HUES48 (cell line): ENCODE results near the gene SMYD5.

Experiments
- H3K27ac ChIP-seq: one replicate; pipeline ENCODE4 v1.7.0; 2013; ENCODE audit warnings: low read depth, low read length, inconsistent platforms
- H3K27me3 ChIP-seq: 2 replicates; pipeline ENCODE4 v1.6.1; 2013; ENCODE audit warnings: mild to moderate bottlenecking, low read length; ENCODE audit not compliant: control insufficient read depth, insufficient read depth
- H3K36me3 ChIP-seq: 2 replicates; pipeline ENCODE4 v1.6.1; 2013; ENCODE audit warnings: low read length; ENCODE audit not compliant: control insufficient read depth, insufficient read depth
- H3K4me1 ChIP-seq: 2 replicates; pipeline ENCODE4 v1.6.1; 2013; ENCODE audit warnings: mild to moderate bottlenecking, low read length; ENCODE audit not compliant: control insufficient read depth, insufficient read depth
- H3K4me3 ChIP-seq: 2 replicates; pipeline ENCODE4 v1.5.1; 2013; ENCODE audit warnings: mild to moderate bottlenecking, low read depth, low read length
- H3K9ac ChIP-seq: 2 replicates; pipeline ENCODE4 v1.6.1; 2013; ENCODE audit warnings: mild to moderate bottlenecking, low read depth, low read length, moderate library complexity
- H3K9me3 ChIP-seq: 2 replicates; pipeline ENCODE4 v1.6.1; 2013; ENCODE audit warnings: low read length; ENCODE audit not compliant: control insufficient read depth, insufficient read depth

SMYD5 gene

DNA sequence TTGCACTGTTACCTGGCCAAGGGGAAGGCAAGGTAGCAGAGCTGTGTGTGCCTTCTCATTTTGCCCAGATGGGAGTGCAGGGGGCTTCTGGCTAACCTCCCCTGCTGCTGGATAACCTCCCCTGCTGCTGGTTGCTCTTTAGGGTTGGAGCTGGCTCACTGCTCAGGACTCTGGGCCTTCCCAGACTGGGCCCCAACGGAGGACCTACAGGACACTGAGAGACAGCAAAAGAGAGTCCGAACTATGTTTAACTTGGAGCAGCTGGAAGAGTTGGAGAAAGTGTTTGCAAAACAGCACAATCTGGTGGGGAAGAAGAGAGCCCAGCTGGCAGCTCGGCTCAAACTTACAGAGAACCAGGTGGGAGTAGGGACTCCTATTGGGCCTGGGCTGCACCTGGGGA is 5.8 kb upstream of the SMYD5 start:
- H3K27me3 ChIP-seq, result peaks cover 17% of the 10 kb centered on the region
- no peak overlapping the region for H3K27ac ChIP-seq
- H3K9ac ChIP-seq, result no peak overlapping the region
- no peaks in the 10 kb centered on the region for H3K36me3 ChIP-seq
- no peaks in the 10 kb centered on the region for H3K4me1 ChIP-seq
- H3K4me3 ChIP-seq, result no peak overlapping the region
- H3K9me3 ChIP-seq, result no peaks in the 10 kb centered on the region

DNA sequence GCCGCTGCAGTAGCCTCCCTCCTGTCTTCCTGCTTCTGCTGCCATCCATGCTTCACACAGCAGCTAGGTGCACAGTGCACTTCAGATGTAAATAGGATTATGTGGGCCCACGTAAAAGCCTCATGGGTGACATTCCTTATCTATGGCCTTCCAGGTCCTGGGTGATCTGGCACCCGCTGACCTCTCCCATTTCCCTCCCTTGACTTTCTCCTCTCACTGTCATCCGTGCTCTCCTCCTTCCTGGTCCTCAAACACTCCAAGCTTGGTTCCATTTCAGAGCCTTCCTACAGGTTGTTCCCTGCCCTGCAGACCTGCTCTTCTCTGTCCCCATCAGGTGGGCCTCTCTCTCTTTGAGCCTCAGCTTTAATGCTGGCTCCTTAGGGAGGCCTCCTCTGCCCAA is 4.0 kb upstream of the SMYD5 start:
- Histone ChIP-seq H3K4me3 (no peak overlapping the region), H3K9ac (no peak overlapping the region), H3K36me3 (no peaks in the 10 kb centered on the region)

DNA sequence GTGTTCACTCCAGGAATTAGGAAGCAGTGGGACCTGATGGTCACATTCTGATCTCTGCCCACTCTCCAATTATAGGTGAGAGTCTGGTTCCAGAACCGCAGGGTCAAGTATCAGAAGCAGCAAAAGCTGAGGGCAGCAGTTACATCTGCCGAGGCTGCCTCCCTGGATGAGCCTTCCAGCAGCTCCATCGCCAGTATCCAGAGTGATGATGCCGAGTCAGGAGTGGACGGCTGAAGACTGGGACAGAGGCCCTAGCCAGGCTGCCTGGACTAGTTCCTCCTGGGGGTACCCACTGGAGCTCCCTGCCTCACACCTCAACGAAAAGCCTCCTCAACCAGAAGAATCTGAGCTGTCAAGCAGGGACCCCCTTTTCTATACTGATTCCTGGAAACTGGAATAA is 3.3 kb upstream of the SMYD5 start:
- H3K9ac ChIP-seq, result no peak overlapping the region
- H3K27ac ChIP-seq, result no peak overlapping the region
- 0 out of 2 replicates have a peak, but pooled peaks cover 8% of the 10 kb centered on the region for H3K4me1 ChIP-seq
- H3K4me3 ChIP-seq, result no peak overlapping the region
- H3K9me3 ChIP-seq, result no peaks in the 10 kb centered on the region
- no peaks in the 10 kb centered on the region for H3K36me3 ChIP-seq
- H3K27me3 ChIP-seq, result no peaks in the 10 kb centered on the region; the same call in 1 of the 2 replicates

More for the DNA sequence above, 4.0 kb upstream of the SMYD5 start:
- no peaks in the 10 kb centered on the region for H3K9me3 ChIP-seq
- H3K27me3 ChIP-seq, result peaks cover 1% of the 10 kb centered on the region
- H3K4me1 ChIP-seq, result 0 out of 2 replicates have a peak, but pooled peaks cover 4% of the 10 kb centered on the region
- no peak overlapping the region for H3K27ac ChIP-seq

DNA sequence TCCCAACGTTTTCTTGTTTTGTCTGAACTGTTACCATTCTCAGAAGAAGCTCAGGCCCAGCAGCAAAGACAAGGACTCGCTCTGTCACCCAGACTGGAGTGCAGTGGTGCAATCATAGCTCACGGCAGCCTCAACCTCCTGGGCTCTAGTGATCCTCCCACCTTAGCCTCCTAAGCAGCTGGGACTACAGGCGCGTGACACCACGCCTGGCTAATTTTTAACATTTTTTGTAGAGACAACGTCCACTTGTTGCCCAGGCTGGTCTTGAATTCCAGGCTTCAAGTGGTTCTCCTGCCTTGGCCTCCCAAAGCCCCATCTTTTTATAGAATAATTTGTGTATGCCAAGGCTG is 2.0 kb upstream of the SMYD5 start:
- Histone ChIP-seq H3K36me3 (no peaks in the 10 kb centered on the region), H3K9me3 (no peaks in the 10 kb centered on the region), H3K4me3 (no peak overlapping the region), H3K27me3 (no peaks in the 10 kb centered on the region; the same call in 1 of the 2 replicates), H3K4me1 (0 out of 2 replicates have a peak, but pooled peaks cover 8% of the 10 kb centered on the region), H3K9ac (no peak overlapping the region), H3K27ac (peak overlapping the region; percentile 34)

DNA sequence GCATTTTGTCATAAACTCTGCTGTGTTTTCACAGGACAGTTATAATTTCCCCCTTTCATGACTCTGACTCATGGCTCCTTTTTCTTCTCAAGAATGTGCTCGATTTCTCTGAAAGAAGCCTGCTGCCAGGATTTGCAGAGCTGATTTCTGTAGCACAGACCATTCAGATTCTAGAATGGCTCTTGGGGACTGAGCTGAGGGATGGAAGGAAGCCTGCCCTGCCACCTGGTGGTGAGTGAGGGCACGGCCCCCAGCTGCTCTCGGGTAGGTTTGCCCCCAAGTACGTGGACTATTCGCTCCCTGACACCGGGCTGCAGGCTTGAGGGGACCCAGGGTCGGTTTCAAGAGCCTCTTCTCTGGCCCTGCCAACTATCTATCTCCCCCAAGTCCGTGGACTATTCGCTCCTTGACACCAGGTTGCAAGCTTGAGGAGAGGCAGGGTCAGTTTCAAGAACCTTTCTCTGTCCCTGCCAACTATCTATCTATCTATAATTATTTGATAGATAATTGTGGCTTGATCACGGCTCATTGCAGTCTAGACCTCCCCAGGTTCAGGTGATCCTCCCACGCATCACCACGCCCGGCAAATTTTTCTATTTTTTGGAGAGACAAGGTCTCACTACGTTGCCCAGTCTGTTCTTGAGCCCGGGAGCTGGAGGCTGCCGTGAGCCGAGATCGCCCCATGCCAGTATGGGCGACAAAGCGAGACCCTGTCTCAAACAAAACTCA is 1.4 kb upstream of the SMYD5 start:
- Histone ChIP-seq H3K4me1 (peaks cover 12% of the 10 kb centered on the region; the same call in 1 of the 2 replicates), H3K9me3 (no peaks in the 10 kb centered on the region), H3K27ac (no peak overlapping the region), H3K9ac (no peak overlapping the region), H3K36me3 (no peaks in the 10 kb centered on the region), H3K4me3 (no peak overlapping the region), H3K27me3 (no peaks in the 10 kb centered on the region; the same call in 1 of the 2 replicates)

DNA sequence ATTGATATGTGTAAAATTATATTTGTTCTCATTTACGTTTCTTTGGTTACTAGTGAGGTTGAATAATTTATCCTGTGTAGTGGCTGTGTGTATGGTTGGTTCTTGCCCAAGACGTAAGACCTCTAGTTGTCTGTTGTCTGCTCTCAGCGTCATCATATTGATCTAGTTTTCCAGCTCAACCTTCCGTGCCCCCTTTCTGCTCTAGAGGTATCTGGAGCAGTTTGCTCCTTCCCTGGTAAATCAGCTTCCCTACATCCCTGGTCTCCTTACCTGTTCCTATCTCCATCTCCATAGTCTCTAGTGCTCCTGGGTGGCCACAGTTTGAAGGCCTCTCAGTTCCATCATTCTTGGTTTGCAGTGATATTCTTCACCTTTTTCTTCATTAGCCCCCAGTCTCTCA is 1.2 kb downstream of the SMYD5 start:
- peak overlapping the region; percentile 97 for H3K4me3 ChIP-seq

DNA sequence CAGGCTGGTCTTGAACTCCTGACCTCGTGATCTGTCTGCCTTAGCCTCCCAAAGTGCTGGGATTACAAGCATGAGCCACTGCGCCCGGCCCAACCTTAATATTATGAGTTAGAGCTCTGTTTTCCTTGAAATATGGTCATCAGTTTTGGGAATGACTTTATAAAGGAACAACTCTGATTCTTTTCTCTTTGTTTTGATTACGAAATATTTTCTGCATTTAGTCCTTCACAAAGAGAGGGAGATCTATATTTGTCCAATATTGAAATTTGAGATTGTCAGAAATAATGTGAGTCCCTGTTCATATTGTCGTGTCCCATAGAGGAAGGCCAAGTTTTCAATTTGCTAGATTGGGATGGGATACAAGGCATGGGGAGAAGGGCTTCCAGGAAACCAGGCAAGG is 3.1 kb downstream of the SMYD5 start:
- no peaks in the 10 kb centered on the region for H3K27me3 ChIP-seq
- H3K9ac ChIP-seq, result no peak overlapping the region
- no peaks in the 10 kb centered on the region for H3K9me3 ChIP-seq
- no peak overlapping the region for H3K27ac ChIP-seq
- peaks cover 16% of the 10 kb centered on the region; the same call in 1 of the 2 replicates for H3K4me1 ChIP-seq
- peaks cover 30% of the 10 kb centered on the region for H3K36me3 ChIP-seq
- H3K4me3 ChIP-seq, result no peak overlapping the region

More for the DNA sequence above, 1.2 kb downstream of the SMYD5 start:
- Histone ChIP-seq H3K27ac (no peak overlapping the region), H3K4me1 (peaks cover 16% of the 10 kb centered on the region; the same call in 1 of the 2 replicates), H3K36me3 (peaks cover 12% of the 10 kb centered on the region; the same call in 1 of the 2 replicates), H3K9ac (no peak overlapping the region), H3K9me3 (no peaks in the 10 kb centered on the region), H3K27me3 (no peaks in the 10 kb centered on the region)

DNA sequence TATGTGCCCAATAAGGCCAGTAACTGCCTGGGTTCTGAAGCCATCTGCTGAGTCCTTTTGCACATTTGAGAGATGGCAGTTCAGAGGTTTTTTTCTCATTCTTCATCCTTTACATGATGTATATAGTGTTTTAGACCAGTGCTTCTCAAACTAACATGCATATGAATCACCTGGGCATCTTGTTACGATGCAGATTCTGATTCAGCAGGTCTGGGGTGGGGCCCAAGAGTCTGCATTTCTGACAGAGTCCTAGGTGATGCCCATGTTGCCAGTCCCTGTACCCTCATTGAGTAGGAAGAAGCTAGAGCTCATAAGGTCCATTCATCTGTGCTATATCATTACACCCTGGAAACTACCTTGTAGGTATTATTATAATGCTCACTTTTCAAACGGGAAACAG is 3.8 kb downstream of the SMYD5 start:
- Histone ChIP-seq H3K9me3 (no peaks in the 10 kb centered on the region), H3K4me3 (no peak overlapping the region), H3K9ac (no peak overlapping the region), H3K36me3 (peaks cover 37% of the 10 kb centered on the region), H3K27ac (no peak overlapping the region), H3K27me3 (no peaks in the 10 kb centered on the region), H3K4me1 (peaks cover 16% of the 10 kb centered on the region; the same call in 1 of the 2 replicates)

DNA sequence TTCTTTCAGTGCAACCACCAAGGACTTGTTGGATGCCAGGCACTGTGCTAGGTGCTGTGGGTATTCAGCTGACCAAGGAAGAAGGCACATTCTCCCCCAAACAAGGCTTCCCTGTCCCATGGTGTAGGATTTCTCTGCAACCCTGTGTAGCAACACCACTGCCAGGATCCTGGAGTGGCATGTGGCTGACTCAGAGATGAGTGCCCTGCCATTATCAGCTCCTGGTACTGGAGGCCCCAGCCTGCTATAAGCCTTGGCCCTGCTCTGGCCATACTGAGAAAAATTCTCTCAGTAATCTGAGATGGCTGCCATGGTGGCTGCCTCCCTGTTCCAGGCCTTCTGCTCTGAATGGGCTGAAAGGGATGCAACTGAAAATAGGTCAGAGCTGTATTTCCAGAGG is 4.3 kb downstream of the SMYD5 start:
- H3K9me3 ChIP-seq, result no peaks in the 10 kb centered on the region
- H3K27me3 ChIP-seq, result no peaks in the 10 kb centered on the region
- peaks cover 16% of the 10 kb centered on the region; the same call in 1 of the 2 replicates for H3K4me1 ChIP-seq
- no peak overlapping the region for H3K9ac ChIP-seq
- no peak overlapping the region for H3K4me3 ChIP-seq
- peaks cover 41% of the 10 kb centered on the region for H3K36me3 ChIP-seq
- H3K27ac ChIP-seq, result no peak overlapping the region

DNA sequence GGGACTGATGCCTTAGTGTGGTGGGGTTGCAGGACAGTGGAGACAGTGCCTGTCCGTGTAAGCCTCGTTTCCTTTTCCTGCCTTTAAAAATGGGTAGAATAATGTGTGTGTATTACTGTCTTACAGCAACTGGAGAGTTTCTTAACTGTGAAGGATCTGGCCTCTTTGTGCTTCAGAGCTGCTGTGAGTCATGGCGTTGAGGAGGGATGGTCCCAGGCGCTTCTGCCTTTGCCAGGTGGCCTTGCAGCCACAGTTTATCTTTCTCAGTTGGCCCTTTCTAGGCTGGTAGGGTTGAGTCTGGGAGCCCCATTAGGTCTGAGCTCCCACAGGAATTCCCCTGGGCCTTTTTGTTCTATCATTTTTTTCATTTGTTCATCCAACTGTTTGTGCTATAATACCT is 9.8 kb downstream of the SMYD5 start:
- no peaks in the 10 kb centered on the region for H3K27me3 ChIP-seq
- H3K9me3 ChIP-seq, result no peaks in the 10 kb centered on the region
- H3K9ac ChIP-seq, result no peak overlapping the region
- no peak overlapping the region for H3K27ac ChIP-seq
- H3K36me3 ChIP-seq, result peaks cover 75% of the 10 kb centered on the region
- no peaks in the 10 kb centered on the region for H3K4me1 ChIP-seq
- no peak overlapping the region for H3K4me3 ChIP-seq

DNA sequence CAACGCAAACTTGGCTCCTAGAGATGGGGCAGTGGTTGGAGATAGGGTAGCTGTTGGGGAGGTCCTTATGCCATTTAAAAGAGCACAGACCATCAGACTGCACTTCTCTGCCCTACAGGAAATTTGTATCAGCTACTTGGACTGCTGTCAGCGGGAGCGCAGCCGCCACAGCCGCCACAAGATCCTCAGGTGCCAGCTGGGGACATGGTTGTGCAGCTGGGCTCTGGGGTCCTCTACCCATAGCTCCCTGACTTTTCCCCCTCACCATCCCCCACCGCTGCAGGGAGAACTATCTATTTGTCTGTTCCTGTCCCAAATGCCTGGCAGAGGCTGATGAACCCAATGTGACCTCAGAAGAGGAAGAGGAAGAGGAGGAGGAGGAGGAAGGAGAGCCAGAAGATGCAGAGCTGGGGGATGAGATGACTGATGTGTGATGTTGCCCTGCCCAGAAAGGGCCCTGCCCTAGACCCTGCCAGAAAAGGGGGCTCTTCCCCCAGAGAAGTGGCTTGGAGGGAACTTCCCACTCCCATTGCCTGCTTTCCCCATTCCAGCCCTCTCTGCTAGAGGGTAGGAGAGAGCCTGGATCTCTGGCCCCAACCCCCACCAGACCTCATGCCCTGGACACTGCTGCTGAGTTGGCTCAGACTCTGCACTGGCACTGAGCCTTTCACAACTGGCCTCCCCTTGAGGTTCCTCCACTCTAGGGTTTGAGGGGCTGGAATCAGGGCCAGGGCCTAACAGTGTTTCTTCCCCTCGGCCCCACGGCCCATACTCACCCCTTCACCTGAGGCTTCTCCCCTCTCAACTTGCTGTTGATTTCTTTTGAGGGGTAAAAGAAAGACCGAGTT is 11.7 kb downstream of the SMYD5 start:
- Histone ChIP-seq H3K4me1 (no peaks in the 10 kb centered on the region), H3K27me3 (no peaks in the 10 kb centered on the region), H3K36me3 (peaks cover 62% of the 10 kb centered on the region), H3K27ac (no peak overlapping the region), H3K9me3 (no peaks in the 10 kb centered on the region), H3K4me3 (no peak overlapping the region), H3K9ac (no peak overlapping the region)
